SK-N-MC (cell line): Measurements from ENCODE around the gene FKRP.
"Not testable (repeated sequence)": the region's sequence is repeated elsewhere in the genome, so short reads cannot be mapped to it uniquely, and the experiment has no call there.

Source experiments
- DNase-seq: peaks from one replicate; pipeline ENCODE4 v3.0.0-alpha.2; 2011; ENCODE audit warnings: low read depth, low spot score
- H3K27ac ChIP-seq: fragments of 200-600 bp; sonication (generic); 2 replicates; pipeline ENCODE4 v1.5.1; 2016; ENCODE audit warnings: mixed run types
- H3K36me3 ChIP-seq: fragments of 200-600 bp; sonication (generic); 2 replicates; pipeline ENCODE4 v1.6.1; 2017; ENCODE audit warnings: antibody characterized with exemption, low read length, mixed read lengths; ENCODE audit not compliant: insufficient read depth
- H3K4me3 ChIP-seq: fragments of 200-600 bp; sonication (generic); 2 replicates; pipeline ENCODE4 v1.5.1; 2016
- H3K9ac ChIP-seq: fragments of 200-600 bp; sonication (generic); 2 replicates; pipeline ENCODE4 v1.8.0; 2017; ENCODE audit warnings: mixed run types, mixed read lengths; ENCODE audit not compliant: insufficient read length
- H3K9me3 ChIP-seq: fragments of 200-600 bp; sonication (generic); 2 replicates; pipeline ENCODE4 v1.6.1; 2017; ENCODE audit warnings: low read depth, mild to moderate bottlenecking, antibody characterized with exemption, low read length, moderate library complexity, mixed read lengths
- EZH2 ChIP-seq: fragments of 200-600 bp; sonication (generic); IDR thresholded peaks from one replicate; pipeline ENCODE4 v1.6.1; 2017; ENCODE audit warnings: antibody characterized with exemption
- FOXP2 ChIP-seq: optimal IDR thresholded peaks from 2 replicates; pipeline ENCODE3; 2011; ENCODE audit warnings: mild to moderate bottlenecking, moderate library complexity; ENCODE audit not compliant: insufficient read depth; ENCODE audit errors: extremely low read length, control extremely low read depth
- POLR2AphosphoS5 ChIP-seq: IDR thresholded peaks from 2 replicates; pipeline ENCODE4 v1.6.1; 2012; ENCODE audit warnings: mild to moderate bottlenecking, low read depth, low read length, borderline replicate concordance

Gene FKRP

DNA sequence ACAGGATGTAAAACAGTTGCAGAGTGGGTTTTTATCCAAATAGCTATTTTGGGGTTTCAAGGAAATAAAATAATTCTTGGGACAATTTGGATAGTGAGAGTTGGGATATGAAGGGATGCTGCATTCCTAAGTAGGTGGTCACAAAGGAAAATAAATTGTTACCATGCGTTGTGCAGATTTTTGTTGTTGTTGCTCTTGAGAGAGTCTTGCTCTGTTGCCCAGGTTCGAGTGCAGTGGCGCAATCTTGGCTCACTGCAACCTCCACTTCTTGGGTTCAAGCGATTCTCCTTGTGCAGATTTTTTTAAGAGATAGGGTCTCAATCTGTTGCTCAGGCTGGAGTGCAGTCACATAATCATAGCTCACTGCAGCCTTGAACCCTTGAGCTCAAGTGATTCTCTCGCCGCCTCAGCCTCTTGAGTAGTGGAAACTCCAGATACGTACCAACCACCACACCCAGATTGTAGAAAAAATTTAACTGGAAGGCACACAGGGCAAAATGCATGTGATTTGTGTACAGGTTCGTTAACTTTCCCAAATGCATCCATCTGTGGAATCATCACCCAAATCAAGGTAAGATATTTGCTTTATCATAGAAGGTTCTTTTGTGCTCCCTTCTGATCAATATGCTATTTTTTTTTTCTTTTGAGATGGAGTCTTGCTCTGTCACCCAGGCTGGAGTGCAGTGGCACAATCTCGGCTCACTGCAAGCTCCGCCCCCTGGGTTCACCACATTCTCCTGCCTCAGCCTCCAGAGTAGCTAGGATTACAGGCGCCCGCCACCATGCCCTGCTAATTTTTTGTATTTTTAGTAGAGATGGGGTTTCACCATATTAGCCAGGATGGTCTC, 26.5 kb downstream of the FKRP start:
- Histone ChIP-seq H3K4me3 (no peak overlapping the region), H3K36me3 (peaks cover 29% of the 10 kb centered on the region), H3K27ac (peak overlapping the region; percentile 36; the same call in 1 of the 2 replicates), H3K9me3 (no peaks in the 10 kb centered on the region), H3K9ac (no peak overlapping the region)
- no peak for TF ChIP-seq POLR2AphosphoS5
- TF ChIP-seq FOXP2 = no peak
- TF ChIP-seq EZH2 = no peak
- DNase-seq = no peak

- TF ChIP-seq FOXP2 (no peak), POLR2AphosphoS5 (no peak), EZH2 (no peak)
- H3K27ac ChIP-seq = peak overlapping the region; percentile 77; the same call in 1 of the 2 replicates
- H3K9me3 ChIP-seq = no peaks in the 10 kb centered on the region
Observed at GRCh38 chr19:46773018-46773399, 27.2 kb downstream of the FKRP start.

DNA sequence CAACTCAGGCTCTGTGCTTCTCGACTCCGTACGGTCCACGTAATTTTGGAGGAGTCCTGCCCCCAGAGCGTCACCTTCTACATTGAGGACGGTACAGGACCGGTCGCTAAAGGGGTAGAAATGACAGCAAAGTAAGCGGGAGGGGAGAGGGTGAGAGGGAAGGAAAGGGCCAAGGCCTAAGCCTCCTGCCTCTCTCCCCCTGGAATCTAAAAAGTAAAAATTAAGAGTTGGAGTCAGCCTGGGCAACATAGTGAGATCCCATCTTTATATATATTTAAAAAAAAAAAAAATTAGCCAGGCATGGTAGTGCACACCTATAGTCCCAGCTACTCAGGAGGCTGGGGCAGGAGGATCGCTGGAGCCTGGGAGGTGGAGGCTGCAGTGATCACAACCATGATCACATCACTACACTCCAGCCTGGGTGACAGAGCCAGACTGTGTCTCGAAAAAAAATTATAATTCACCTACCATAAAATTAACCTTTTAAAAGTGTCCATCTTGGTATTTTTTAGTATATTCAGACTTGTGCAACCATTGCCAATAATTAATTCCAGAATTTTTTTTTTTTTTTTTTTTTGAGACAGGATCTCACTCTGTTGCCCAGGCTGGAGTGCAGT, 29.9 kb downstream of the FKRP start:
- peaks cover 61% of the 10 kb centered on the region for H3K36me3 ChIP-seq
- H3K4me3 ChIP-seq = no peak overlapping the region
- TF ChIP-seq EZH2 = no peak
- no peak for TF ChIP-seq POLR2AphosphoS5
- no peak for TF ChIP-seq FOXP2
- no peaks in the 10 kb centered on the region for H3K9me3 ChIP-seq
- DNase-seq = no peak
- no peak overlapping the region for H3K9ac ChIP-seq
- H3K27ac ChIP-seq = no peak overlapping the region

More at GRCh38 chr19:46773018-46773399, 27.2 kb downstream of the FKRP start:
- peaks cover 33% of the 10 kb centered on the region for H3K36me3 ChIP-seq
- DNase-seq = no peak
- H3K4me3 ChIP-seq = no peak overlapping the region
- no peak overlapping the region for H3K9ac ChIP-seq

GRCh38 chr19:46776927-46777911, 31.4 kb downstream of the FKRP start:
- Histone ChIP-seq H3K36me3 (peaks cover 75% of the 10 kb centered on the region), H3K9me3 (no peaks in the 10 kb centered on the region), H3K27ac (no peak overlapping the region), H3K9ac (no peak overlapping the region), H3K4me3 (no peak overlapping the region)
- no peak for DNase-seq
- TF ChIP-seq POLR2AphosphoS5 (no peak), EZH2 (no peak), FOXP2 (no peak)

DNA sequence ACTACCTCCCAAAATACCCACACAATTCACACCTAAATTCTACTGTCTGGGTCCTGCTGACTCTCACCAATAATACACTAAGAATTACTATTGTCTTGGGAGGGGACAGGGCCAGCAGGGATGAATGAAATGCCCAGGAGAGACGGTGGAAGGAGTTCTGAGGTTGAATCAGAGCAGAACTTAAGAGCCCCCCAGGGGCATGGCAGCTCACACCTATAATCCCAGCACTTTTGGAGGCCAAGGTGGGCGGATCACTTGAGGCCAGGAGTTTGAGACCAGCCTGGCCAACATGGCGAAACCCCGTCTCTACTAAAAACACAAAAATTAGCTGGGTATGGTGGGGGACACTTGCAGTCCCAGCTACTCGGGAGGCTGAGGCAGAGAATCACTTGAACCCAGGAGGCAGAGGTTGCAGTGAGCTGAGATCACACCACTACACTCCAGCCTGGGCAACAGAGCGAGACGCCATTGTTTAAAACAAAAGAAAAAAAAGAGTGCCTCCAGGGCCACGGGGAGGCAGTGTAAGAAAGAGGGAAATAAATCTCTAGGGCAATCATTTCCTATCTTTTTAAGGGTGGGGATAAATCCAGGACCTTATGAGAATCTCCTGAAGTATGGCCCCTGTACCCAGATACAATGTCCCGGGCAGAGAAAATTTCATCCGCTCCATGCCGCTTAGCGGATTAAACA, 32.2 kb downstream of the FKRP start:
- peaks cover 84% of the 10 kb centered on the region for H3K36me3 ChIP-seq
- not testable (repeated sequence) for H3K27ac ChIP-seq, H3K4me3 ChIP-seq, H3K9me3 ChIP-seq, H3K9ac ChIP-seq, DNase-seq

- DNase-seq = no peak
- H3K9me3 ChIP-seq = no peaks in the 10 kb centered on the region
- peak overlapping the region; percentile 65 for H3K27ac ChIP-seq
- peak overlapping the region; percentile 32 for H3K9ac ChIP-seq
- H3K4me3 ChIP-seq = no peak overlapping the region
- peaks cover 85% of the 10 kb centered on the region for H3K36me3 ChIP-seq
- TF ChIP-seq FOXP2 (no peak), POLR2AphosphoS5 (no peak), EZH2 (no peak)
Observed at GRCh38 chr19:46782355-46783019, 36.6 kb downstream of the FKRP start.

DNA sequence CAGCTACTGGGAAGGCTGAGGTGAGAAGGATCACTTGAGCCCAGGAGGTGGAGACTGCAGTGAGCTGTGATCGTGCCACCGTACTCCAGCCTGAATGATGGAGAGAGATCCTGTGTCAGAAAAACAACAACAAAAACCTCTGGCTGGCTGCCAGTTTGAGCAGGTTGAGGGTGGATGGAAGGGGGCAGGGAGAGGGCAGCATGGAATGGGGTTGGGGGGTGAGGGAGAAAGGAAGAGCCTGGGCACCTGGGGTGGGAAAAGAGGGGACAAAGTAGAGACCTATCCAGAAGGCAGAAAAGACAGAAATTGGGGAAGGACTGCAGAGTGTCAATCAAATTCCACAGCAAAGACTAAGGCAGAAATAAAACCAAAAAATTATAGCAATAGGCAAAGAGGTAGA, 37.8 kb downstream of the FKRP start:
- Histone ChIP-seq H3K9me3 (no peaks in the 10 kb centered on the region), H3K36me3 (peaks cover 73% of the 10 kb centered on the region), H3K27ac (peak overlapping the region; percentile 95), H3K4me3 (peak overlapping the region; percentile 97), H3K9ac (peak overlapping the region; percentile 91)
- no peak for DNase-seq
- no peak for TF ChIP-seq FOXP2
- TF ChIP-seq EZH2 = no peak
- no peak for TF ChIP-seq POLR2AphosphoS5
